NOMO-1 treated with dmso at 0.1 percent for 144 hours (cell line): ENCODE data around the gene ACAN.

Source experiments
- DNase-seq: peaks from one replicate; lab custom pipeline; 2025; ENCODE audit not compliant: unreplicated experiment; lab: John Stamatoyannopoulos, UW

ACAN gene

GRCh38 chr15:88803241-88803919 is at the start of gene ACAN:
TSS of gene ACAN (plus strand) at chr15:88803436. CDS start at chr15:88836207, 32,771 bp downstream.
- no peak for DNase-seq

- no peak for DNase-seq
Observed at GRCh38 chr15:88756521-88756920, 46.7 kb upstream of the ACAN start.

- DNase-seq, result no peak
Observed at GRCh38 chr15:88756921-88757320, 46.3 kb upstream of the ACAN start.

GRCh38 chr15:88759872-88760271 is 43.4 kb upstream of the ACAN start:
- DNase-seq, result no peak

- no peak for DNase-seq
Observed at GRCh38 chr15:88764448-88764847, 38.8 kb upstream of the ACAN start.

- DNase-seq, result no peak
Observed at GRCh38 chr15:88765212-88765611, 38.0 kb upstream of the ACAN start.

GRCh38 chr15:88769161-88769971 is 33.9 kb upstream of the ACAN start:
- DNase-seq, result no peak

GRCh38 chr15:88775776-88776175 is 27.5 kb upstream of the ACAN start:
- no peak for DNase-seq

- DNase-seq, result no peak
Observed at GRCh38 chr15:88776646-88777045, 26.6 kb upstream of the ACAN start.

GRCh38 chr15:88779944-88780343 is 23.3 kb upstream of the ACAN start:
- no peak for DNase-seq

GRCh38 chr15:88782465-88782864 is 20.8 kb upstream of the ACAN start:
- no peak for DNase-seq

GRCh38 chr15:88785217-88785616 is 18.0 kb upstream of the ACAN start:
- no peak for DNase-seq

GRCh38 chr15:88788036-88788435 is 15.2 kb upstream of the ACAN start:
- no peak for DNase-seq

GRCh38 chr15:88788816-88789215 is 14.4 kb upstream of the ACAN start:
- DNase-seq, result no peak

GRCh38 chr15:88790486-88790885 is 12.8 kb upstream of the ACAN start:
- no peak for DNase-seq

- no peak for DNase-seq
Observed at GRCh38 chr15:88791637-88792036, 11.6 kb upstream of the ACAN start.

GRCh38 chr15:88792342-88793282 is 10.6 kb upstream of the ACAN start:
- no peak for DNase-seq

GRCh38 chr15:88794001-88794400 is 9.2 kb upstream of the ACAN start:
- no peak for DNase-seq

GRCh38 chr15:88797663-88798339 is 5.4 kb upstream of the ACAN start:
- DNase-seq, result no peak

GRCh38 chr15:88799341-88799740 is 3.9 kb upstream of the ACAN start:
- no peak for DNase-seq

GRCh38 chr15:88800026-88800425 is 3.2 kb upstream of the ACAN start:
- DNase-seq, result no peak
